H1 (cell line): ENCODE measurements around the gene CHRM1. TPM values are rescaled to one million over a fixed set of nuclear protein-coding genes. Genes with fewer than 3 reads are reported as not detected.
A peak's percentile ranks its signal among the peaks of the same experiment; 100 is the strongest.

ENCODE experiments used
- CTCF ChIA-PET: fragments of 300-600 bp; sonication (Branson Sonifier 250); formaldehyde crosslinking; loops from one replicate; lab custom pipeline; 2021; ENCODE audit not compliant: partially characterized antibody; lab: Charles Lee
- POLR2A ChIA-PET: fragments of 300-600 bp; sonication (Branson Sonifier 250); formaldehyde crosslinking; loops from one replicate; lab custom pipeline; 2021; ENCODE audit warnings: inconsistent platforms; ENCODE audit not compliant: partially characterized antibody; lab: Charles Lee
- DNase-seq, 2 experiments: peaks; one replicate each; pipeline versions ENCODE4 v3.0.0 to v3.0.0-alpha.2; 2010 to 2022; ENCODE audit warnings: low spot score in 2 of 2, low read depth in 1 of 2, mixed read lengths in 1 of 2
- FAIRE-seq: peaks from 2 replicates; lab custom pipeline; 2011; peaks lifted over from hg19 to GRCh38; lab: Jason Lieb, UNC
- H2AFZ ChIP-seq: 2 replicates; pipeline ENCODE4 v1.8.1; 2012; ENCODE audit warnings: low read length, inconsistent platforms
- H2AK5ac ChIP-seq: 2 replicates; pipeline ENCODE4 v1.6.1; 2013; ENCODE audit warnings: low read depth, low read length
- H2BK120ac ChIP-seq: replicated peaks from 2 replicates; pipeline ENCODE3; 2013; ENCODE audit warnings: low read depth, low read length, inconsistent platforms
- H2BK12ac ChIP-seq: 2 replicates; pipeline ENCODE4 v1.6.1; 2013; ENCODE audit warnings: low read depth, low read length
- H2BK15ac ChIP-seq: 2 replicates; pipeline ENCODE4 v1.6.1; 2013; ENCODE audit warnings: low read length
- H2BK20ac ChIP-seq: 2 replicates; pipeline ENCODE4 v1.6.1; 2013; ENCODE audit warnings: low read length
- H2BK5ac ChIP-seq: 2 replicates; pipeline ENCODE4 v1.6.1; 2013; ENCODE audit warnings: low read depth, low read length
- H3K14ac ChIP-seq: 2 replicates; pipeline ENCODE4 v1.6.1; 2013; ENCODE audit warnings: inconsistent platforms; ENCODE audit not compliant: insufficient read length
- H3K18ac ChIP-seq: 2 replicates; pipeline ENCODE4 v1.6.1; 2013; ENCODE audit warnings: low read length; ENCODE audit errors: extremely low read depth
- H3K23ac ChIP-seq: 2 replicates; pipeline ENCODE4 v1.6.1; 2013; ENCODE audit warnings: inconsistent platforms; ENCODE audit not compliant: insufficient read length
- H3K23me2 ChIP-seq: 2 replicates; pipeline ENCODE4 v1.6.1; 2013; ENCODE audit warnings: low read depth, low read length
- H3K27ac ChIP-seq: 2 replicates; pipeline ENCODE4 v1.6.1; 2011; ENCODE audit warnings: low read depth, low read length, inconsistent platforms
- H3K27me3 ChIP-seq, 4 experiments: replicated peaks in 1 of 4; 1 replicate in 1 of 4; 2 replicates in 3 of 4; pipeline versions ENCODE4 v1.6.1 to v1.8.1; 2011 to 2013; ENCODE audit warnings: low read length in 3 of 4, mild to moderate bottlenecking in 3 of 4, inconsistent platforms in 2 of 4, mixed read lengths in 2 of 4, moderate library complexity in 1 of 4; ENCODE audit not compliant: control insufficient read depth in 3 of 4, insufficient read depth in 3 of 4; ENCODE audit errors: extremely low read depth in 1 of 4
- H3K36me3 ChIP-seq, 4 experiments: 2 replicates each; pipeline versions ENCODE4 v1.6.1 to v1.8.1; 2011 to 2013; ENCODE audit warnings: mild to moderate bottlenecking in 4 of 4, low read length in 3 of 4, moderate library complexity in 2 of 4, control low read depth in 1 of 4, inconsistent platforms in 1 of 4; ENCODE audit not compliant: insufficient read depth in 4 of 4, control insufficient read depth in 2 of 4
- H3K4ac ChIP-seq: replicated peaks from 2 replicates; pipeline ENCODE3; 2013; ENCODE audit warnings: low read length, low read depth, mixed read lengths, inconsistent platforms; ENCODE audit not compliant: insufficient read length
- H3K4me1 ChIP-seq, 4 experiments: replicated peaks in 1 of 4; 1 replicate in 1 of 4; 2 replicates in 3 of 4; pipeline versions ENCODE4 v1.6.1 to v1.8.1; 2011 to 2013; ENCODE audit warnings: low read length in 3 of 4, inconsistent platforms in 2 of 4, mixed read lengths in 1 of 4; ENCODE audit not compliant: insufficient read depth in 4 of 4, control insufficient read depth in 3 of 4
- H3K4me2 ChIP-seq, 2 experiments: 2 replicates each; pipeline versions ENCODE4 v1.6.1 to v1.8.1; 2011 to 2013; ENCODE audit warnings: low read depth in 2 of 2, low read length in 2 of 2, control low read depth in 1 of 2, inconsistent platforms in 1 of 2, mild to moderate bottlenecking in 1 of 2; ENCODE audit not compliant: insufficient read depth in 1 of 2
- H3K4me3 ChIP-seq, 4 experiments: fragments of 200-600, 300-600 bp in 1 of 4; sonication (generic), shearing (Covaris generic), sonication (Bioruptor Twin) in 1 of 4; 2 replicates each; pipeline versions ENCODE4 v1.5.1 to v1.8.1; 2011 to 2016; ENCODE audit warnings: low read length in 4 of 4, low read depth in 3 of 4, control low read depth in 2 of 4, inconsistent platforms in 2 of 4, mild to moderate bottlenecking in 2 of 4, mixed read lengths in 1 of 4, moderate library complexity in 1 of 4; ENCODE audit not compliant: insufficient read depth in 2 of 4; ENCODE audit errors: extremely low read depth in 1 of 4
- H3K56ac ChIP-seq: replicated peaks from 2 replicates; pipeline ENCODE3; 2013; ENCODE audit warnings: low read depth, mild to moderate bottlenecking, mixed read lengths, low read length, inconsistent platforms; ENCODE audit not compliant: insufficient read length
- H3K79me1 ChIP-seq: 2 replicates; pipeline ENCODE4 v1.6.1; 2013; ENCODE audit warnings: low read depth, low read length, control low read depth
- H3K79me2 ChIP-seq, 2 experiments: 2 replicates each; pipeline versions ENCODE4 v1.6.1 to v1.8.1; 2012 to 2013; ENCODE audit warnings: low read length in 2 of 2, mild to moderate bottlenecking in 2 of 2, inconsistent platforms in 1 of 2; ENCODE audit not compliant: insufficient read depth in 2 of 2, control insufficient read depth in 1 of 2
- H3K9ac ChIP-seq, 4 experiments: replicated peaks in 1 of 4; 1 replicate in 1 of 4; 2 replicates in 3 of 4; pipeline versions ENCODE4 v1.6.1 to v1.8.1; 2011 to 2013; ENCODE audit warnings: low read depth in 3 of 4, low read length in 3 of 4, control low read depth in 2 of 4, mild to moderate bottlenecking in 2 of 4, moderate library complexity in 2 of 4, inconsistent platforms in 1 of 4; ENCODE audit errors: extremely low read depth in 1 of 4
- H3K9me3 ChIP-seq, 2 experiments: 2 replicates each; pipeline versions ENCODE4 v1.6.1 to v1.8.1; 2012 to 2013; ENCODE audit warnings: mild to moderate bottlenecking in 2 of 2, moderate library complexity in 2 of 2, control low read depth in 1 of 2, inconsistent platforms in 1 of 2, low read depth in 1 of 2, low read length in 1 of 2, mixed read lengths in 1 of 2; ENCODE audit not compliant: insufficient read depth in 2 of 2
- H4K20me1 ChIP-seq, 2 experiments: replicated peaks in 1 of 2; 2 replicates each; pipeline versions ENCODE3 to v1.8.1; 2011 to 2013; ENCODE audit warnings: inconsistent platforms in 2 of 2, low read length in 2 of 2, mild to moderate bottlenecking in 1 of 2; ENCODE audit not compliant: insufficient read depth in 2 of 2, control insufficient read depth in 1 of 2
- H4K5ac ChIP-seq: 2 replicates; pipeline ENCODE4 v1.6.1; 2013; ENCODE audit warnings: low read length, low read depth, mixed read lengths, inconsistent platforms; ENCODE audit not compliant: insufficient read length
- H4K8ac ChIP-seq: 2 replicates; pipeline ENCODE4 v1.8.0; 2013; ENCODE audit warnings: mild to moderate bottlenecking, moderate library complexity, low read length, inconsistent platforms; ENCODE audit not compliant: insufficient read depth; ENCODE audit errors: extremely low read depth
- H4K91ac ChIP-seq: replicated peaks from 2 replicates; pipeline ENCODE3; 2013; ENCODE audit warnings: low read length, mixed read lengths, inconsistent platforms; ENCODE audit not compliant: insufficient read length
- CHD1 ChIP-seq: IDR thresholded peaks from 2 replicates; pipeline ENCODE4 v1.6.1; 2012; ENCODE audit warnings: low read depth, low read length, improper control_type of control experiment
- HDAC2 ChIP-seq, 2 experiments: fragments of 300-600 bp in 1 of 2; sonication (generic) in 1 of 2; IDR thresholded peaks; 2 replicates each; pipeline ENCODE4 v1.6.1; 2011 to 2012; ENCODE audit warnings: low read depth in 2 of 2, low read length in 2 of 2, mild to moderate bottlenecking in 2 of 2, moderate library complexity in 2 of 2, borderline replicate concordance in 1 of 2, inconsistent platforms in 1 of 2
- MAFK ChIP-seq: IDR thresholded peaks from 2 replicates; pipeline ENCODE4 v1.6.1; 2012; ENCODE audit warnings: low read depth, mild to moderate bottlenecking, improper control_type of control experiment, low read length
- RAD21 ChIP-seq, 2 experiments: IDR thresholded peaks in 1 of 2; conservative IDR thresholded peaks in 1 of 2; 2 replicates each; pipeline ENCODE4 v1.6.1; 2011; ENCODE audit warnings: low read depth in 2 of 2, low read length in 2 of 2, improper control_type of control experiment in 1 of 2, inconsistent platforms in 1 of 2, mild to moderate bottlenecking in 1 of 2, moderate library complexity in 1 of 2
- RBBP5 ChIP-seq: IDR thresholded peaks from 2 replicates; pipeline ENCODE4 v1.7.1; 2012; ENCODE audit warnings: low read depth, mild to moderate bottlenecking, inconsistent platforms, low read length, moderate library complexity, borderline replicate concordance
- SP1 ChIP-seq: IDR thresholded peaks from 2 replicates; pipeline ENCODE4 v1.6.1; 2011; ENCODE audit warnings: low read depth, low read length
- TBP ChIP-seq: IDR thresholded peaks from 2 replicates; pipeline ENCODE4 v1.6.1; 2011; ENCODE audit warnings: low read depth, low read length, improper control_type of control experiment
- WGBS, 2 experiments: shearing (Covaris generic) in 1 of 2; methylation state at CpG; one replicate each; pipeline versions ENCODE4 v1.1.6 to v1.1.7; 2013 to 2015; ENCODE audit warnings: low lambda C conversion rate in 2 of 2, mixed read lengths in 2 of 2, inconsistent platforms in 1 of 2, low coverage in 1 of 2, missing lambda C conversion rate in 1 of 2; ENCODE audit not compliant: insufficient replicate concordance in 2 of 2, insufficient coverage in 1 of 2, insufficient read length in 1 of 2; ENCODE audit errors: extremely low coverage in 1 of 2, missing lambda C conversion rate in 1 of 2; 5-methylcytosine and 5-hydroxymethylcytosine counted together
- polyA plus RNA-seq, 7 experiments: library from polyadenylated mRNA; depleted of rRNA in 3 of 7; stranded (reverse) in 5 of 7; unstranded in 2 of 7; fragments of >200 nt in 5 of 7; fragments of 200-250 nt in 2 of 7; gene quantifications; 1 replicate in 5 of 7; 2 replicates in 1 of 7; 4 replicates in 1 of 7; pipeline versions ENCODE4 v1.2.1 to v1.2.3, GENCODE V29; 2011 to 2013; ENCODE audit warnings: missing spikeins in 2 of 7, mixed read lengths in 2 of 7
- total RNA-seq: library from RNA; stranded (reverse); fragmentation: NEBNext Ultra II Directional; extraction: Animal tissue kit (Norgen Biotek cat#: 25700); gene quantifications from 2 replicates; pipeline ENCODE4 v1.2.1, GENCODE V29; 2021
- TF ChIP-seq, protein P1 (sequence below), 3 experiments: IDR thresholded peaks; 1 replicate in 2 of 3; 2 replicates in 1 of 3; pipeline versions ENCODE4 v1.5.1 to v1.6.1; 2011; ENCODE audit warnings: low read length in 3 of 3, mild to moderate bottlenecking in 3 of 3, inconsistent platforms in 2 of 3, low read depth in 1 of 3, moderate library complexity in 1 of 3; ENCODE audit not compliant: insufficient read depth in 1 of 3; ENCODE audit errors: control extremely low read depth in 1 of 3

CHRM1 gene
- total and polyA plus RNA-seq, 2 of the 8 experiments (the other 6 are each of a cell fraction or from before 2014, with no cell fraction given): 0.08 TPM; not detected in 1

DNA sequence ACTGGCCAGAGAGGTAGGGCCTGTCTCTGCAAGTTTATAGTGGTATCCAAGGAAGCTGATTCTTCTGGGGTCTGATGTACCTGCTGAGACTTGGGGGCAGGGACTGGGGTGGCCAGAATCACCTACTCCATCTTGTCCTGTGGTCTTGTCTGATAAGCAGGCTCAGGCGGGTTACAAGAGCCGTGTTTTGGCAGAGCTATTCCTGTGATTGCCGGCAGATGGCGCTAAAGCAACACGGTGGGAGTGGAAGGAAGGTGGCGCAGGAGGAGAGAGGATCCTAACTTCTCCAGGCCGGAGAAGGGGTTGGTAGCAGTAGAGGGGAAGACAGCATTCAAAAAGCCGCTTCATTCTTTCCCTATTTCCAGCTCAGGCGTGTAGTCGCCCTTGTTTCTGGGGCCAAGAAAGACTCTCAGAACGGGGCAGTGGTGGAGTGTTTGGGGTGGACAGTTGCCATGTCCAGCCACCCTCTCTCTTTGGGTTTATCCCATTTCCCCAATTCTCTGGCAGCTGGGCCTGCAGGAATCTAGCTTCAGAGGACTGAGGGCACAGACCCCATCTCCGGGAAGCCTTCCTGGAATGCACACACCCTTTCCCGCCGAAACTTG lies 15.1 kb downstream of the CHRM1 start:
- Histone ChIP-seq H4K91ac (no peak overlapping the region), H3K23me2 (peaks cover 3% of the 10 kb centered on the region; the same call in 1 of the 2 replicates), H3K27ac (no peak overlapping the region), H2BK5ac (no peak overlapping the region), H2BK120ac (no peak overlapping the region), H3K4me3 (no peak overlapping the region), H3K4ac (no peak overlapping the region), H3K9ac (no peak overlapping the region), H2BK12ac (no peak overlapping the region), H2AK5ac (no peak overlapping the region), H3K18ac (no peak overlapping the region), H3K14ac (no peak overlapping the region), H3K56ac (no peak overlapping the region), H4K8ac (no peak overlapping the region), H3K79me2 (no peaks in the 10 kb centered on the region), H3K36me3 (no peaks in the 10 kb centered on the region), H2BK15ac (no peak overlapping the region), H2AFZ (peak overlapping the region; percentile 82), H2BK20ac (no peak overlapping the region), H4K20me1 (no peaks in the 10 kb centered on the region), H3K4me1 (peaks cover 9 to 25% (median 16%) of the 10 kb centered on the region in 4 experiments), H3K27me3 (peaks cover 0 to 3% (median 1%) of the 10 kb centered on the region in 4 experiments; a peak in 2 of 7 replicates), H4K5ac (no peak overlapping the region), H3K79me1 (no peaks in the 10 kb centered on the region), H3K23ac (no peak overlapping the region), H3K9me3 (no peaks in the 10 kb centered on the region), H3K4me2 (no peak overlapping the region)
- ChIA-PET POLR2A (interaction anchor here (1.0 to 57.8 kb wide), 11 partner anchors 8 to 124 kb away, joined by 3 to 2104 read pairs (median 5); partner anchors contain the start of genes CHRM1, SLC3A2, TEX54 and WDR74), CTCF (interaction anchor here (0.6 to 12.1 kb wide), 51 partner anchors 8 to 1038 kb away, joined by 3 to 435 read pairs (median 5); partner anchors contain the start of genes CHRM1, SLC22A8 and SLC3A2)
- 23% methylated on average over 14 of the region's 14 CpGs; no CpG with 5 or more reads in 1 of the 2 experiments for WGBS, 2 experiments
- FAIRE-seq (peak; percentile 86), DNase-seq (peak; percentile 71 to 96)
- TF ChIP-seq RAD21 (IDR thresholded peaks at IDR 0.05 in 1 of 2, conservative IDR thresholded peaks at IDR 0.05 in 1 of 2; ENCODE audit: low read depth in 2 of 2, low read length in 2 of 2) (peak; percentile 100), CHD1 (no peak), SP1 (no peak), TBP (no peak), HDAC2 (IDR thresholded peaks at IDR 0.05; ENCODE audit: borderline replicate concordance in 1 of 2, low read depth in 2 of 2, low read length in 2 of 2) (no peak), MAFK (no peak), RBBP5 (0 out of 2 replicates have a peak, but pooled peaks have one; percentile 16)
- TF ChIP-seq, protein P1, sequence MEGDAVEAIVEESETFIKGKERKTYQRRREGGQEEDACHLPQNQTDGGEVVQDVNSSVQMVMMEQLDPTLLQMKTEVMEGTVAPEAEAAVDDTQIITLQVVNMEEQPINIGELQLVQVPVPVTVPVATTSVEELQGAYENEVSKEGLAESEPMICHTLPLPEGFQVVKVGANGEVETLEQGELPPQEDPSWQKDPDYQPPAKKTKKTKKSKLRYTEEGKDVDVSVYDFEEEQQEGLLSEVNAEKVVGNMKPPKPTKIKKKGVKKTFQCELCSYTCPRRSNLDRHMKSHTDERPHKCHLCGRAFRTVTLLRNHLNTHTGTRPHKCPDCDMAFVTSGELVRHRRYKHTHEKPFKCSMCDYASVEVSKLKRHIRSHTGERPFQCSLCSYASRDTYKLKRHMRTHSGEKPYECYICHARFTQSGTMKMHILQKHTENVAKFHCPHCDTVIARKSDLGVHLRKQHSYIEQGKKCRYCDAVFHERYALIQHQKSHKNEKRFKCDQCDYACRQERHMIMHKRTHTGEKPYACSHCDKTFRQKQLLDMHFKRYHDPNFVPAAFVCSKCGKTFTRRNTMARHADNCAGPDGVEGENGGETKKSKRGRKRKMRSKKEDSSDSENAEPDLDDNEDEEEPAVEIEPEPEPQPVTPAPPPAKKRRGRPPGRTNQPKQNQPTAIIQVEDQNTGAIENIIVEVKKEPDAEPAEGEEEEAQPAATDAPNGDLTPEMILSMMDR (IDR thresholded peaks at IDR 0.05; ENCODE audit: control extremely low read depth in 1 of 3, insufficient read depth in 1 of 3, low read depth in 1 of 3, low read length in 3 of 3): peak; percentile 99 to 100 (median 99)
